GM21723 (cell line): ENCODE measurements around the gene GPR31.
A peak's percentile ranks its signal among the peaks of the same experiment; 100 is the strongest.
"Not testable (repeated sequence)": the region's sequence is repeated elsewhere in the genome, so short reads cannot be mapped to it uniquely, and the experiment has no call there.

Source experiments
- ATAC-seq: cut with Tn5 transposase; IDR thresholded peaks from one replicate; pipeline ENCODE4 v1.9.1; 2021; ENCODE audit warnings: mild to moderate bottlenecking, moderate library complexity; ENCODE audit not compliant: unreplicated experiment

Gene GPR31

GRCh38 chr6:167168296-167168695 is 10.5 kb upstream of the GPR31 start:
- ATAC-seq = not testable (repeated sequence)

- ATAC-seq = not testable (repeated sequence)
Measured at GRCh38 chr6:167167699-167168098, 9.9 kb upstream of the GPR31 start.

GRCh38 chr6:167165858-167166471 is 8.2 kb upstream of the GPR31 start:
- no peak for ATAC-seq

- ATAC-seq = no peak
Measured at GRCh38 chr6:167164261-167164660, 6.5 kb upstream of the GPR31 start.

GRCh38 chr6:167163476-167164011 is 5.8 kb upstream of the GPR31 start:
- no peak for ATAC-seq

- ATAC-seq = no peak
Measured at GRCh38 chr6:167162591-167162990, 4.8 kb upstream of the GPR31 start.

GRCh38 chr6:167161851-167162467 is 4.2 kb upstream of the GPR31 start:
- ATAC-seq = no peak

- ATAC-seq = no peak
Measured at GRCh38 chr6:167157414-167157813, 366 bp downstream of the GPR31 start.

- ATAC-seq = no peak
Measured at GRCh38 chr6:167154895-167155294, 2.9 kb downstream of the GPR31 start.

GRCh38 chr6:167154291-167154690 is 3.5 kb downstream of the GPR31 start:
- no peak for ATAC-seq

GRCh38 chr6:167153521-167153959 is 4.2 kb downstream of the GPR31 start:
- ATAC-seq = peak; percentile 60

GRCh38 chr6:167152862-167153261 is 4.9 kb downstream of the GPR31 start:
- ATAC-seq = peak; percentile 52

GRCh38 chr6:167151648-167152047 is 6.1 kb downstream of the GPR31 start:
- ATAC-seq = peak; percentile 16

- peak; percentile 61 for ATAC-seq
Measured at GRCh38 chr6:167150941-167151549, 6.7 kb downstream of the GPR31 start.

- no peak for ATAC-seq
Measured at GRCh38 chr6:167148997-167149396, 8.8 kb downstream of the GPR31 start.

GRCh38 chr6:167148021-167148420 is 9.8 kb downstream of the GPR31 start:
- ATAC-seq = no peak

- ATAC-seq = no peak
Measured at GRCh38 chr6:167146977-167147376, 10.8 kb downstream of the GPR31 start.

- ATAC-seq = no peak
Measured at GRCh38 chr6:167146135-167146534, 11.6 kb downstream of the GPR31 start.

GRCh38 chr6:167145461-167145860 is 12.3 kb downstream of the GPR31 start:
- no peak for ATAC-seq

- ATAC-seq = no peak
Measured at GRCh38 chr6:167143041-167143440, 14.7 kb downstream of the GPR31 start.

- ATAC-seq = no peak
Measured at GRCh38 chr6:167142433-167142761, 15.4 kb downstream of the GPR31 start.
